ENCODE data around the gene NDUFA11. TPM values are rescaled to one million over a fixed set of nuclear protein-coding genes. Genes with fewer than 3 reads are reported as not detected.
"Not testable (repeated sequence)": the region's sequence is repeated elsewhere in the genome, so short reads cannot be mapped to it uniquely, and the experiment has no call there.

The NDUFA11 gene
- total RNA-seq, 4 donors from 2014 or later, result 149 to 352 (median 235) TPM

GRCh38 chr19:5850743-5851293, 52.8 kb downstream of the NDUFA11 start:
- Histone ChIP-seq H3K27me3 (no peaks in the 10 kb centered on the region), H3K27ac (peak overlapping the region; percentile 83 to 87 (median 86)), H3K4me3 (peak overlapping the region in 3 of 4 donors; percentile 37 to 56 (median 40)), H3K36me3 (no peaks in the 10 kb centered on the region), H3K9me3 (no peaks in the 10 kb centered on the region), H3K4me1 (peaks cover 0 to 14% (median 7%) of the 10 kb centered on the region in 4 donors)
- 8 to 10% methylated on average over 2 to 5 of the region's 5 CpGs for WGBS, 2 donors (ENCODE audit: low coverage in 1 of 2)
- intact Hi-C loops (cut with DNase I; ENCODE audit: low total_unique reads) (no loop called here), in situ Hi-C loops (cut with MboI; ENCODE audit: low pct_ligation_motif_present in 1 of 4, low pct_unique_long_range_greater_than_20kb in 1 of 4, low sequenced_read_pairs in 3 of 4) (no loop called here)
- peak; percentile 66 for DNase-seq
- TF ChIP-seq EP300 (IDR thresholded peaks at IDR 0.05; ENCODE audit: low read depth) (no peak), POLR2A (IDR thresholded peaks at IDR 0.05) (no peak), POLR2AphosphoS5 (IDR thresholded peaks at IDR 0.05) (peak in 2 of 3 donors; percentile 3)

DNA sequence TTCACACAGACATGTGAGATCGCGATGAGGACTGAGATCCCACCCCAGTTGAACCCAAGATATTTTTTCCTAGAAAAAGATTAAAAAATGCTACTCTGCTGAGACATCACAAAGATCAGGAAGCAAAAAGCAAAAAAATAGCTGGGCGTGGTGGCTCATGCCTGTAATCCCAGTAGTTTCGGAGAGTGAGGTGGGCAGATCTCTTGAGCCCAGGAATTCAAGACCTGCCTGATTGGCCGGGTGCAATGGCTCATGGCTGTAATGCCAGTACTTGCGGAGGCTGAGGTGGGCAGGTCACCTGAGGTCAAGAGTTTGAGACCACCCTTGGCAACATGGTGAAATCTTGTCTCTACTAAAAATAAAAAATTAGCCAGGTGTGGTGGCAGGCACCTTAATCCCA, 53.4 kb downstream of the NDUFA11 start:
- Histone ChIP-seq H3K4me1 (peaks cover 0 to 18% (median 10%) of the 10 kb centered on the region in 4 donors), H3K9me3 (no peaks in the 10 kb centered on the region), H3K36me3 (no peaks in the 10 kb centered on the region), H3K4me3 (peak overlapping the region in 3 of 4 donors; percentile 37 to 56 (median 40)), H3K27me3 (no peaks in the 10 kb centered on the region), H3K27ac (peak overlapping the region; percentile 83 to 87 (median 86))
- intact Hi-C loops (cut with DNase I; ENCODE audit: low total_unique reads) (no loop called here), in situ Hi-C loops (cut with MboI; ENCODE audit: low pct_ligation_motif_present in 1 of 4, low pct_unique_long_range_greater_than_20kb in 1 of 4, low sequenced_read_pairs in 3 of 4) (no loop called here)
- no peak for TF ChIP-seq CTCF (IDR thresholded peaks at IDR 0.05)
- TF ChIP-seq POLR2AphosphoS5 (IDR thresholded peaks at IDR 0.05), result peak in 2 of 3 donors; percentile 37 to 47
- TF ChIP-seq POLR2A (IDR thresholded peaks at IDR 0.05), result peak; percentile 26
- no peak for TF ChIP-seq EP300 (IDR thresholded peaks at IDR 0.05; ENCODE audit: low read depth)
- 38% methylated on average over 6 of the region's 6 CpGs; no CpG with 5 or more reads in 1 of the 2 donors for WGBS, 2 donors (ENCODE audit: low coverage in 1 of 2)
- DNase-seq, result peak; percentile 58

- peak; percentile 54 to 83 (median 60) for TF ChIP-seq POLR2AphosphoS5 (IDR thresholded peaks at IDR 0.05)
- TF ChIP-seq POLR2A (IDR thresholded peaks at IDR 0.05), result peak; percentile 78
- in situ Hi-C loops (cut with MboI; ENCODE audit: low pct_ligation_motif_present in 1 of 4, low pct_unique_long_range_greater_than_20kb in 1 of 4, low sequenced_read_pairs in 3 of 4); H3K36me3 ChIP-seq; H3K9me3 ChIP-seq; H3K27me3 ChIP-seq; intact Hi-C loops (cut with DNase I; ENCODE audit: low total_unique reads): not testable (repeated sequence)
- peak; percentile 65 for DNase-seq
- WGBS, 2 donors (ENCODE audit: low coverage in 1 of 2), result 32 to 44% methylated on average over 5 of the region's 5 CpGs
- peaks cover 0 to 18% (median 10%) of the 10 kb centered on the region in 4 donors for H3K4me1 ChIP-seq
- peak overlapping the region; percentile 83 to 87 (median 86) for H3K27ac ChIP-seq
- H3K4me3 ChIP-seq, result peak overlapping the region in 3 of 4 donors; percentile 37 to 56 (median 40)
These were observed 55.0 kb downstream of the NDUFA11 start for GRCh38 chr19:5848621-5849020.

DNA sequence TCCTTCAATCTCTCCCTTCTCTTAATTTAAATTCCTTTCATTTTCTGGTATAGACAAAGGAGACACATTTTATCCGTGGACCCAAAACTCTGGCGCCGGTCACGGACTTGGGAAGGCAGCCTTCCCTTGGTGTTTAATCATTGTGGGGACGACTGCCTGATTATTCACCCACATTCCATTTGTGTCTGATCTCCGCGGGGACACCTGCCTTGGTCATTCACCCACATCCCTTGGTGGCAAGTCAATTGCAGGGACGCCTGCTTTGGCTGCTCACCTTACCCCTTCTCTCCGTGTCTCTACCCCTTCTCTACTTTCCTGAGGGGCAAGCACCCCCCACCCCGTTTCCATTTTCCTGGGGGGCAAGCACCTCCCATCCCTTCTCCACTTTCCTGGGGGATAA, 55.7 kb downstream of the NDUFA11 start:
- DNase-seq; H3K9me3 ChIP-seq; H3K36me3 ChIP-seq; H3K27me3 ChIP-seq; intact Hi-C loops (cut with DNase I; ENCODE audit: low total_unique reads); in situ Hi-C loops (cut with MboI; ENCODE audit: low pct_ligation_motif_present in 1 of 4, low pct_unique_long_range_greater_than_20kb in 1 of 4, low sequenced_read_pairs in 3 of 4): not testable (repeated sequence)
- Histone ChIP-seq H3K27ac (peak overlapping the region; percentile 83 to 87 (median 86)), H3K4me1 (peaks cover 0 to 18% (median 10%) of the 10 kb centered on the region in 4 donors), H3K4me3 (peak overlapping the region in 3 of 4 donors; percentile 37 to 56 (median 40))
- WGBS, 2 donors (ENCODE audit: low coverage in 1 of 2), result 55 to 60% methylated on average over 6 to 10 of the region's 10 CpGs

Other genes starting within 250 kb of the NDUFA11 start
- 10 to 100 TPM; 30.3 to 73.5 (median 52.6) TPM for gene MICOS13, start 223.3 kb downstream of the NDUFA11 start, total RNA-seq
- gene HSD11B1L, start 222.8 kb downstream of the NDUFA11 start, total RNA-seq, result 10 to 100 TPM; 10.8 to 30.1 (median 16.6) TPM
- 100 to 1,000 TPM in 3 of 4 donors, 10 to 100 TPM in 1; 87.9 to 636 (median 329) TPM for gene RPL36, start 213.5 kb downstream of the NDUFA11 start, total RNA-seq
- 100 to 1,000 TPM in 1 of 4 donors, 10 to 100 TPM in 3; 28.7 to 164 (median 39.8) TPM for gene LONP1, start 183.6 kb downstream of the NDUFA11 start, total RNA-seq
- not detected for gene CATSPERD, start 183.2 kb downstream of the NDUFA11 start, total RNA-seq
- gene PRR22, start 119.0 kb downstream of the NDUFA11 start, total RNA-seq, result 10 to 100 TPM in 1 of 4 donors, 1 to 10 TPM in 3; 1.1 to 10.5 (median 1.6) TPM
- gene DUS3L, start 112.6 kb downstream of the NDUFA11 start, total RNA-seq, result 10 to 100 TPM; 28.3 to 86.6 (median 56.6) TPM
- 1 to 10 TPM in 3 of 4 donors, under 1 TPM in 1; 0.82 to 3.8 (median 1.5) TPM for gene NRTN, start 98.7 kb downstream of the NDUFA11 start, total RNA-seq
- gene FUT6, start 64.1 kb downstream of the NDUFA11 start, total RNA-seq, result 100 to 1,000 TPM in 2 of 4 donors, 10 to 100 TPM in 2; 71.9 to 251 (median 115) TPM
- 100 to 1,000 TPM; 180 to 222 (median 191) TPM for gene FUT3, start 52.3 kb downstream of the NDUFA11 start, total RNA-seq
- gene FUT5, start 33.2 kb downstream of the NDUFA11 start, total RNA-seq, result 1 to 10 TPM in 1 of 4 donors, not detected in 3; 4.8 TPM
- 10 to 100 TPM in 2 of 4 donors, 1 to 10 TPM in 2; 8.9 to 59.5 (median 18.4) TPM for gene VMAC, start 1.1 kb upstream of the NDUFA11 start, total RNA-seq
- gene CAPS, start 10.5 kb upstream of the NDUFA11 start, total RNA-seq, result 10 to 100 TPM; 24.6 to 57.3 (median 38.0) TPM
- gene RANBP3, start 74.3 kb upstream of the NDUFA11 start, total RNA-seq, result 100 to 1,000 TPM in 1 of 4 donors, 10 to 100 TPM in 3; 58.9 to 175 (median 65.0) TPM
- 10 to 100 TPM in 2 of 4 donors, 1 to 10 TPM in 2; 6.1 to 57.5 (median 11.8) TPM for gene RFX2, start 206.7 kb upstream of the NDUFA11 start, total RNA-seq
- gene ACSBG2, start 231.9 kb upstream of the NDUFA11 start, total RNA-seq, result not detected